Muscle layer of colon (tissue), 2 donors: ENCODE measurements around the gene RAB3C.

Experiments used
- H3K27ac ChIP-seq: one replicate; pipeline ENCODE4 v1.7.0; 2013; ENCODE audit warnings: low read depth, mild to moderate bottlenecking, low read length, moderate library complexity
- H3K27me3 ChIP-seq, 2 donors: one replicate each; pipeline ENCODE4 v1.7.0; 2013; ENCODE audit warnings: low read length in 2 of 2, mild to moderate bottlenecking in 2 of 2; ENCODE audit not compliant: insufficient read depth in 2 of 2, control insufficient read depth in 1 of 2
- H3K36me3 ChIP-seq: one replicate; pipeline ENCODE4 v1.7.0; 2013; ENCODE audit warnings: mild to moderate bottlenecking, low read length; ENCODE audit not compliant: insufficient read depth
- H3K4me1 ChIP-seq: one replicate; pipeline ENCODE4 v1.7.0; 2013; ENCODE audit warnings: mild to moderate bottlenecking, low read length; ENCODE audit not compliant: insufficient read depth
- H3K4me3 ChIP-seq, 2 donors: one replicate each; pipeline ENCODE4 v1.7.0; 2013; ENCODE audit warnings: low read length in 2 of 2, low read depth in 1 of 2, mild to moderate bottlenecking in 1 of 2, moderate library complexity in 1 of 2
- H3K9ac ChIP-seq: one replicate; pipeline ENCODE4 v1.7.0; 2013; ENCODE audit warnings: low read length
- H3K9me3 ChIP-seq: one replicate; pipeline ENCODE4 v1.7.0; 2013; ENCODE audit warnings: mild to moderate bottlenecking, low read length
- donor health status: abdominal sarcoma.
- donor health status: Adenocarcinoma of cecum.

The RAB3C gene

GRCh38 chr5:58738336-58738735 lies 155.5 kb downstream of the RAB3C start:
- H3K9ac ChIP-seq = no peak overlapping the region
- no peaks in the 10 kb centered on the region for H3K9me3 ChIP-seq
- no peak overlapping the region for H3K4me3 ChIP-seq
- H3K27me3 ChIP-seq = no peaks in the 10 kb centered on the region
- no peak overlapping the region for H3K27ac ChIP-seq
- no peaks in the 10 kb centered on the region for H3K4me1 ChIP-seq
- H3K36me3 ChIP-seq = no peaks in the 10 kb centered on the region

- no peak overlapping the region for H3K9ac ChIP-seq
- no peak overlapping the region for H3K4me3 ChIP-seq
- H3K27me3 ChIP-seq = no peaks in the 10 kb centered on the region
- no peaks in the 10 kb centered on the region for H3K4me1 ChIP-seq
- no peaks in the 10 kb centered on the region for H3K9me3 ChIP-seq
- H3K27ac ChIP-seq = no peak overlapping the region
- H3K36me3 ChIP-seq = no peaks in the 10 kb centered on the region
Measured at GRCh38 chr5:58739051-58739450, 156.2 kb downstream of the RAB3C start.

GRCh38 chr5:58740956-58741355 lies 158.1 kb downstream of the RAB3C start:
- H3K27ac ChIP-seq = no peak overlapping the region
- H3K4me3 ChIP-seq = no peak overlapping the region
- H3K9me3 ChIP-seq = no peaks in the 10 kb centered on the region
- no peaks in the 10 kb centered on the region for H3K27me3 ChIP-seq
- H3K36me3 ChIP-seq = no peaks in the 10 kb centered on the region
- H3K4me1 ChIP-seq = no peaks in the 10 kb centered on the region
- H3K9ac ChIP-seq = no peak overlapping the region

- Histone ChIP-seq H3K4me3 (no peak overlapping the region), H3K27me3 (no peaks in the 10 kb centered on the region), H3K4me1 (no peaks in the 10 kb centered on the region), H3K36me3 (no peaks in the 10 kb centered on the region), H3K27ac (no peak overlapping the region), H3K9me3 (no peaks in the 10 kb centered on the region), H3K9ac (no peak overlapping the region)
Measured at GRCh38 chr5:58745350-58745749, 162.5 kb downstream of the RAB3C start.

GRCh38 chr5:58746321-58746720 lies 163.4 kb downstream of the RAB3C start:
- Histone ChIP-seq H3K36me3 (no peaks in the 10 kb centered on the region), H3K27ac (no peak overlapping the region), H3K9me3 (no peaks in the 10 kb centered on the region), H3K27me3 (no peaks in the 10 kb centered on the region), H3K9ac (no peak overlapping the region), H3K4me3 (no peak overlapping the region), H3K4me1 (no peaks in the 10 kb centered on the region)

- Histone ChIP-seq H3K27me3 (no peaks in the 10 kb centered on the region), H3K36me3 (no peaks in the 10 kb centered on the region), H3K9ac (no peak overlapping the region), H3K4me3 (no peak overlapping the region), H3K27ac (no peak overlapping the region), H3K9me3 (no peaks in the 10 kb centered on the region), H3K4me1 (no peaks in the 10 kb centered on the region)
Measured at GRCh38 chr5:58750036-58750435, 167.2 kb downstream of the RAB3C start.

- Histone ChIP-seq H3K27me3 (no peaks in the 10 kb centered on the region), H3K4me1 (no peaks in the 10 kb centered on the region), H3K9me3 (no peaks in the 10 kb centered on the region), H3K36me3 (no peaks in the 10 kb centered on the region), H3K4me3 (no peak overlapping the region), H3K27ac (no peak overlapping the region), H3K9ac (no peak overlapping the region)
Measured at GRCh38 chr5:58751222-58751837, 168.5 kb downstream of the RAB3C start.

- H3K9me3 ChIP-seq = no peaks in the 10 kb centered on the region
- H3K27ac ChIP-seq = no peak overlapping the region
- H3K4me3 ChIP-seq = no peak overlapping the region
- H3K27me3 ChIP-seq = no peaks in the 10 kb centered on the region
- no peak overlapping the region for H3K9ac ChIP-seq
- H3K4me1 ChIP-seq = no peaks in the 10 kb centered on the region
- H3K36me3 ChIP-seq = no peaks in the 10 kb centered on the region
Measured at GRCh38 chr5:58752104-58752503, 169.2 kb downstream of the RAB3C start.

- Histone ChIP-seq H3K9me3 (no peaks in the 10 kb centered on the region), H3K27me3 (no peaks in the 10 kb centered on the region), H3K27ac (no peak overlapping the region), H3K9ac (no peak overlapping the region), H3K36me3 (no peaks in the 10 kb centered on the region), H3K4me1 (no peaks in the 10 kb centered on the region), H3K4me3 (no peak overlapping the region)
Measured at GRCh38 chr5:58753446-58753845, 170.6 kb downstream of the RAB3C start.

GRCh38 chr5:58754250-58754649 lies 171.4 kb downstream of the RAB3C start:
- no peaks in the 10 kb centered on the region for H3K27me3 ChIP-seq
- no peak overlapping the region for H3K27ac ChIP-seq
- no peak overlapping the region for H3K4me3 ChIP-seq
- H3K9ac ChIP-seq = no peak overlapping the region
- H3K9me3 ChIP-seq = no peaks in the 10 kb centered on the region
- no peaks in the 10 kb centered on the region for H3K4me1 ChIP-seq
- no peaks in the 10 kb centered on the region for H3K36me3 ChIP-seq

- H3K4me1 ChIP-seq = no peaks in the 10 kb centered on the region
- H3K27ac ChIP-seq = no peak overlapping the region
- H3K27me3 ChIP-seq = no peaks in the 10 kb centered on the region
- no peak overlapping the region for H3K9ac ChIP-seq
- no peak overlapping the region for H3K4me3 ChIP-seq
- H3K36me3 ChIP-seq = no peaks in the 10 kb centered on the region
- H3K9me3 ChIP-seq = no peaks in the 10 kb centered on the region
Measured at GRCh38 chr5:58755397-58755796, 172.5 kb downstream of the RAB3C start.

GRCh38 chr5:58759745-58760144 lies 176.9 kb downstream of the RAB3C start:
- Histone ChIP-seq H3K27ac (no peak overlapping the region), H3K9me3 (no peaks in the 10 kb centered on the region), H3K27me3 (no peaks in the 10 kb centered on the region), H3K4me3 (no peak overlapping the region), H3K4me1 (no peaks in the 10 kb centered on the region), H3K9ac (no peak overlapping the region), H3K36me3 (no peaks in the 10 kb centered on the region)
